NCI-H446 treated with DMSO at 0.1 percent for 48 hours (cell line): ENCODE results near the gene TSPAN4.

ENCODE experiments used
- DNase-seq: peaks from one replicate; lab custom pipeline; 2025; lab: John Stamatoyannopoulos, UW

TSPAN4 gene

DNA sequence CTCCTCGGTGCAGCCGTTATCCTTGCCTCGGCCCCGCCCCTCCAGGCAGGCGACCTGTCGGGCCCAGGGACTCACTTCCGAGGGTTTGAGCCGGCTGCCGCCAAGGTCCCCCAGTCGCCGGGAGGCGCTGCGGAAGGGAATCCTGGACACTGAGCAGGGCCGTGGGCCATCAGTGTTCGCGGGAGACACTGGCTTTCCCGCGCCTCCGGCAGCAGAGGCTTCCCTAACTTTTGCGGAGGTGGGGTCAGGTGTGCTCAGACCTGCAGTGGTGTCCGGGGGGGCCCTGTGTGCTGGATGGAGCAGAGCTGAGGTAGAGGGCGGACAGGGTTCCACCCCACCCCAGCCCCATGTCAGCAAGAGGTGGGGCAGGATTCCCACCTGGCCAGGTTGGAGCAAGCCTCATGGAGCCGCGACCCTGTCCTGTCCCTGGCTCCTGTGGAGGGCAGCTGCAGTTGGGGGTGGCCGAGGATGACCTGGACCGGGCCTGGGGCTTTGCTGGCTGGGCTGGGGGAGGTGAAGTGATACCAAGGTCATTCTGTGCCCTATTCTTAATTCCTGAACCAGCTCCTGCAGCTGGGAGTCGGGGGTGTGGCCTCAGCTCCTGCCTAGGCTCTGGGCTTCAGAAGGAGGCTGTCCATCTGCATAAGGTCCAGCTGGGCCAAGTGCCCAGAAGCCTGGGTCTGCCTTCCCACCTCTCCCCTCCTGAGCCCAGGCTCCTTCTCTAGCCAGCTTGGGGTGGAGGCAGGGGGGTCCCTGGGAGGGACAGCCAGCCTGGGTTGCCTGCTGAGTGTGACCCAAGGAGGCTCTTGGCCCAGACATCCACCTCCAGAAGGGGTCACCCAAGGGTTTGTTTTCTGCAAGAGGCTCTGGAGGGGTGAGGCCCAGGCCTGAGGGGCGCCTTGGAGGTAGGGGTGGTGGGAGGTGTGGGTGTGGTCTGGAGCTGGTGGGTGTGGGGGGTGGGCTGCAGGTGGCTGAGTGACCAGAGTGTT lies 8.4 kb downstream of the TSPAN4 start:
- no peak for DNase-seq

DNA sequence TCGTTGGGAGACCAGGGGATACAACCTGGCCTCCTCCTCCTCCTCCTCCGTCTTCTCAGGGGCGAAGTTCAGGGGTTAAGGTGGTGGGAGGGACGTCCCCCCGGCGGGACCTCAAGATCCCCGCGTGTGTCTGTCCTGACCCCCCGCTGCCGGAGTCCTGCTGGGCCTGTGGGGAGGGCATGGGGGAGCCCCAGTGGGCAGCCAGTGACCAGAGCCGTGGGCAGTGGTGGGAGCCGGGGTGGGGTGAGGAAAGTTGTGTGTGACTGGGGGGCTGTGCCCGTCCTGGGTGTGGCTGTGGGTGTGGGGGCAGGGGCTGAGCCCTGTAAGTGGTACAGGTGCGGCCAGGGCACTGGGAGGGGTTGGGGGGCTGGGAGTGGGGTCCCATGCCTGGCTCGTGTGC lies 10.1 kb downstream of the TSPAN4 start:
- no peak for DNase-seq

DNA sequence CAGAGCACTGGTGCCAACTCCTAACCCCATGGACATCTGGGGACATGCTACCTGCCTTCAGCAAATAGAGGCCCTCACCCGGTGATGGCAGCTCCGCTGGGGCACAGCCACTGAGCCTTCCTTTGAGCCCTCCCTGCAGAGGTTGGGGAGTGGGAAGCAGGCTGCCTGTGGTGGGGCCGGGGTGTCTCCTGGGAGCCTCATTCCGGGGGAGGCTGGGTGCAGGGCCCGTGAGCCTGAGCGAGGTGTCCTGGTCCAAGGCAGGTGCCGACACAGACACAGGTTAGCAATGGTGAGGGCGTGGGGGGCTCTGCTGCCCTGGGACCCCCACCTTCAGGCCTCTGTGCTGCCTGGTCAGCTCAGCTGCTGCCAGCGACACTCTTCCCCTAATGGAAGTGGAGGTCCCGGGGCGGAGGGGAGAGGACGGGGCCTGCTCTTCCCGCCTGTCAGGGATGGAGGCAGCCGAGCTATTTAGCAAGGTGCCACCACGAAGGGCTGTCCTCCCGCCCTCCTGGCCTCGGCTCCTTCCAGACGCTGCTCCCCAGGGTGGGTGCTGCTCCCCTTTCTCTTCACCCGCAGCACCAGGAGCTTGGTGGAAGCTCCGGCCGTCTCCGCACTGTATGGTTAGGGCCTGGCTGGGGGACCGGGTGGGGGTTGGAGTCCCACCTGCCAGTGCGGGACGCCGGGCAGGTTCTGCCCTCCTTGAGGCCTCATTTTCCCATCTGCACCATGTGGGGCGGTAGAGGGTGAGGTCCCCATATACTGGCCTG lies 11.2 kb downstream of the TSPAN4 start:
- no peak for DNase-seq

- DNase-seq, result no peak
These were observed 12.1 kb downstream of the TSPAN4 start for GRCh38 chr11:854601-855329.

DNA sequence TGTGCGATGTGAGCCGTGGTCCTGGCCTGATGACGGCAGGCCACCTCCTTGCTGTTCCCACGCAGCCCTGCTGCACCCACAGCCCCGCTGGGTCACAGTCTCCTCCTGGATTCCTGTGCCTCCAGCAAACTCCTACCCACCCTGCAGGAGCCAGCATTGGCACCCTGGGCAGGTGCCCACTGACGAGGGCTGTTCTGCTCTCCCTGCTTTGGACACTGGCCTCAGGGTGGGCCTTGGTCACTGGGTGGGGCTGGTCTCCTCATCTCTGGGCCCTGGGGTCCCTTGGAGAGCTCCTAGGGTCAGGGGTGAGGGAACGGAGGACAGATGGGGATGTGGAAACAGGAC lies 12.7 kb downstream of the TSPAN4 start:
- no peak for DNase-seq

DNA sequence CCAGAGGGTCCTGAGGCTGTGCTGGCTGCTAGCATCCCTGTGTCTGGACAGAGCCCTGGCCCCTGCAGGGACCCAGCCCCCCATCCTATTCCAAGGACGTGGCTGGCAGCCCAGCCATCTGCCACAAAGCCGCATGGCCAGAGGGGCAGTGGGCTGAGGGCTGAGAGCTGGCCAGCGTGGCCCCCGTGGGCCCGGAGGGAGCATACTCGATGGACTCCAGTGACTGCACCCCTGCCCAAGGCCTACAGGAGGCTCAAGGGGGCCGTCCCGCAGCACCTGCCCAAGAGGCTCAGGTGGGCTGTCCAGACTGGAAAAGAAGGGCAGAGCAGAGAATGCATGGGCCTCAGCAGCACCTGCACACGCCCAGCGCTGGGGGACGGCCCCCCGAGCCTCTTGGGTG lies 13.1 kb downstream of the TSPAN4 start:
- no peak for DNase-seq

DNA sequence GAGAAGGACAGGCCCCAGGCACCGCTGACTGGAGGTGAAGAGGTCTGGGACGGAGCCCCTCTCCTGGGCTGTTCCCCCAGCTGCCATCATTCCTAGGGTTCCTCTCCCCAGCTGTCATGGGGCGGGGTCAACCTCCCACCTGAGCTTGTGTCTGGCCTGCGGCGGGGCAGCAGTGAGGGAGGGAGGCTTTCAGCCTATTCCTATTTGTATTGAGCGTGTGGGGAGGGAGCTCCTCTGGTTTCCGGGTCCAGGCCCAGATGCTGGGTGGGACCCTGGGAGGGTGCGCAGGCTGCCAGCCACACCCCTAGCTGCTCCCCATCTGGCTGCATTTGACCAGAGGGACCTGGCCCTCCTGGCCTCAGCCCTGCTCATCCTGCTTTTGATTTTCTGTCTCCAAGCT lies 13.7 kb downstream of the TSPAN4 start:
- no peak for DNase-seq

DNA sequence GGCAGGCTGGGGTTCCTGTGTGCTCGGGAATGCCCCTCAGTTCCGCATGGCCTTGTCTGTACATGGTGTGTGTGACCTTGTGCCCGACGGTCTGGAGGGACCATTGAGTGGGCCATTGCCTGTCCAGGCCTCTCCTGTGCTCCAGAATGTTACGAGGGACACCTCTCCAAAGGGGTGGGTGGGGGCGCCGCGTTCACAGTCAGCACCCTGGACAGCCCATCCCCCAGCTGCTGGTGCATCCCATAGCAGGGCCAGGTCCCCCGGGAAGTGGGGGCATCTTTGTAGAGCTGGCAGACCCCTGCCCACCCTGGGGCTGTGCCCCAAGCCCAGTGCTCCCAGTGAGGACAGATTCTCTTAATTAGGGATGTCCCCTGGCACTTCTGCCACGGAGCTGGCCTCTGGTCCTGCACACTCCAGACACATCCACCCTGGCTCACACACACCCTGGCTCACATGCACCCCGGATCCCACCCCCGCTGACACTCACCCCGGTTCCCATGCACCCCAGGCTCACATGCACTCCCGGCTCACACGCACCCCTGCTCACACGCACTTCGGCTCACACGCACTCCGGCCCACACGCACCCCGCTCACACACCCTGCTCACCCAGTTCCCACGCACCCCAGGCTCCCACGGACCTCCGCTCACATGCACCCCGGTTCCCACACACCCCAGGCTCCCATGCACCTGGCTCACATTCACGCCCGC lies 15.6 kb downstream of the TSPAN4 start:
- no peak for DNase-seq

- no peak for DNase-seq
These were observed 16.2 kb downstream of the TSPAN4 start for GRCh38 chr11:858762-859339.

DNA sequence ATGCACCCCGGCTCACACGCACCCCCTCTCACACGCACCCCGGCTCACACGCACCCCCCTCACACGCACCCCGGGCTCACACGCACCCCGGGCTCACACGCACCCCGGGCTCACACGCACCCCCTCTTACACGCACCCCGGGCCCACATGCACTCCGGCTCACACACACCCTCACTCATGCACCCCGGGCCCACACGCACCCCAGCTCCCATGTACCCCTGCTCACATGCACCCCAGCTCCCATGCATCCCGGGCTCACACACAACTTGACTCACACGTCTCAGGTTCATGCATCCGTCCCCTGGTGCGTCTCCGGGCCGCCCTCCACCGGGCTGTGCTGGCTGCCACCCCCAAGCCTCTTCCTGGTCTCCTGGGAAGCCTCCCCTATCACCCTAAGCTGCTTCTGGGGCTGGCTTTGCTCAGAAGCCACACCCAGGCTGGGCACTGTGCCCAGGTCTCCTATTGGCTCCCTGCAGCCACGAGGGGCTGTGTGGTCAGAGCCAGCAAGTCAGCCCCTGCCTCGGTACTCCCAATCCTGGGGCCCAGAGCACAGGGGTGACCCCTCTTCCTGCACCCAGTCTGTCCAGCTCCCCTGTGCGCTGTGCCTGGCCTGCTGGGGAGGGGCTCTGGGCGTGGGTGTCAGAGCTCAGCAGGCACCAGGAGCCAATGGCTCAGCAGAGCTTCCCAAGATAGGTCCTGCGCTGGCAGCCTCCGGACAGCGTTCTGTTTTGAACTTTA lies 16.9 kb downstream of the TSPAN4 start:
- DNase-seq, result peak; percentile 25

- no peak for DNase-seq
These were observed 17.8 kb downstream of the TSPAN4 start for GRCh38 chr11:860234-861104.

GRCh38 chr11:861105-861479 lies 18.4 kb downstream of the TSPAN4 start:
- DNase-seq, result no peak

DNA sequence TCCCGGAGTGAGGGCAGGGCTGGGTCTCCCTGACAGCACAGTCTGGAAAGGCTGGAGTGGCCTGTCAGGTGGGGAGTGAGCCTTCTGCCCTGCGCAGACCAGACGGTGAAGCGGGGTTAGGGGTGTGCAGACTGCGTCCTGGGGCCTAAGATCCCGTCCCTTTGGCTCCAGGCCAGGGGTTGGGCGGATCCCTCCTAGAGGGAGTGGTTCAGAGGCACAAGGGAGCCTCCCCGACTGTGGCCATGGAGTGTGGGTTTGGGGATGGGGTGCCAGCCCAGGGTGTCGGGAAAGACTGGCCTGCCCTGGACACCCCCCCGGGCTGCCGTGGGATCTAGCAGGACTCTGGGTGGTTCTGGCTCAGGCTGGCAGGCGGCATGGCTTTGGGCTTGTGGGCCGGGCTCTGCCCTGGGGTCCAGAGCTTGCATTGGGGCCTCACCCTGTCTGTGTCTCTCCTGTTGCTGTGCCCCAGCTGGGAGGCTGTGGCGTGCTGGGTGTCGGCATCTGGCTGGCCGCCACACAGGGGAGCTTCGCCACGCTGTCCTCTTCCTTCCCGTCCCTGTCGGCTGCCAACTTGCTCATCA lies 19.5 kb downstream of the TSPAN4 start:
- no peak for DNase-seq

GRCh38 chr11:862696-863022 lies 20.0 kb downstream of the TSPAN4 start:
- no peak for DNase-seq

DNA sequence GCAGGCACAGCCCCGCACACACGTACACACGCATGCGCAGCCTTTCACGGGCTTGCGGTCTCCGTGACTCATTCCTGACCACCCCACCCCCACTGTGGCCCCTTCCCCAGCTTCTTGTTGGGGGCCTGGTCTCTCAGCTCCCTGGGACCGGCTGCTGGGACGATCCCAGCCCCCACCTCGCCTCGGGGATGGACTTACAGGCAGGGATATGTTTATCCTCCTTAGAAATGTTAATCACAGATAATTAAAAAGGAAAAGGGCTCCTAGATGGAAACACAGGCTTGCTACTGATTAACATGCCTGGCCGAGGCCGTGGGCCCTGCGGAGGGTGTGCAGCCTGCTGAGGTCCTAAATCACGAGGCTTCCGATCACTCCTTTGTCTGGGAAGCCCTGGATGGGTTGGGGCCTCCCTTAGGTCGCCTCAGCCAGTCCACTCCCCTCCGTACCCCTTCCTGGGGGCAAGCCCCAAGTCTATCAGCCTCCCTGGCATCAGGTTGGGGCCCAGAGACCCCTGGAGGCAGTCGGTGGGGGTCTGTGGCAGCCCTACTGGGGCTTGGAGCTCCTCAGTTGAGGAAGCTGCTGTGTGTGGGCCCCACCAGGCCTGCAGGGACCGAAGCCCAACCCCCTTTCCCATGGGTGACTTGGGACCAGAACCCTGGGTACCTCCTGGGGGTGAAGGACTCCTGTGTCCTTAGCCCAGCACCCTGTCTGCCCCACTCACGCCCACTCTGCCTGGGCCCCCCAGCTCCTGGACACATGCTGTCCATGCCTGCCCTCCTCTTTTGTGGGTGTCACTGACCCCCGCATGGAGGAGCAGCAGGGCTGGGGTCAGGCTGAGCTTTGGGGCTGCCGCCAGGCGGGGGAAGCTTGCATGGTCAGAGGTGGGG lies 20.6 kb downstream of the TSPAN4 start:
- no peak for DNase-seq

- no peak for DNase-seq
These were observed 21.5 kb downstream of the TSPAN4 start for GRCh38 chr11:863910-864827.

GRCh38 chr11:864898-865297 lies 22.2 kb downstream of the TSPAN4 start:
- DNase-seq, result no peak
